Omental fat pad (tissue), 4 donors: ENCODE results near the gene IGFL4. TPM values are rescaled to one million over a fixed set of nuclear protein-coding genes. Genes with fewer than 3 reads are reported as not detected.
A peak's percentile ranks its signal among the peaks of the same experiment; 100 is the strongest.
"Not testable (repeated sequence)": the region's sequence is repeated elsewhere in the genome, so short reads cannot be mapped to it uniquely, and the experiment has no call there.

Source experiments
- ATAC-seq: fragments of 150-250 bp; one replicate; pipeline ENCODE4 v1.9.1; 2016; ENCODE audit warnings: mild to moderate bottlenecking, moderate library complexity; ENCODE audit not compliant: low FRiP score
- DNase-seq: peaks from one replicate; pipeline ENCODE4 v3.0.0-alpha.2; 2019; ENCODE audit warnings: low spot score
- total RNA-seq, 4 donors: library from RNA; depleted of rRNA; stranded (reverse); fragments of >200 nt; gene quantifications; one replicate each; pipeline ENCODE4 v1.1.0, GENCODE V29; 2016
- TF ChIP-seq, protein P1 (sequence below), 3 donors: fragments of 450-650 bp; IDR thresholded peaks; one replicate each; pipeline ENCODE4 v1.5.1; 2016 to 2017; ENCODE audit warnings: antibody characterized with exemption in 3 of 3, mild to moderate bottlenecking in 3 of 3, moderate library complexity in 2 of 3

The IGFL4 gene
- total RNA-seq, 4 donors from 2014 or later: not detected

DNA sequence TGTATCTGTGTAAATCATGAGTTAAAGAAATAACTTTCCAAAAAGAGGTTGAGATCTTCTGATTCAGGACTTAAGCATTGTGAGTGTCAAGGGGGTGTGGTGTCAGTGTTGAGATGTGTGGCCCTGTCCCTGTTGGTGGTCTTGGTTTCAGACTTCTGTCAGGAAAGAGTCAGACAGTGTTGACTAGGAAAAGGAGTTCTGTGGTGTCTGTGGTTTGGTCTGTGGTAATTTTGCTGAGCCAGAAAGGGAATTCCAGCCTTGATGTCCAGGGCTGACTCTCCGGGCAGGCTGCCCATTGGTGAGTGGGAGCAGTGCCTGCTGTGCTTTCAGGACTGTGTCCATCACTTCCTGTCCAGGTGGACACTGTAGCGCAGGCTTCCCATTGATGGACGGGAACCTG is 39.8 kb upstream of the IGFL4 start:
- DNase-seq: no peak
- TF ChIP-seq, protein P1, sequence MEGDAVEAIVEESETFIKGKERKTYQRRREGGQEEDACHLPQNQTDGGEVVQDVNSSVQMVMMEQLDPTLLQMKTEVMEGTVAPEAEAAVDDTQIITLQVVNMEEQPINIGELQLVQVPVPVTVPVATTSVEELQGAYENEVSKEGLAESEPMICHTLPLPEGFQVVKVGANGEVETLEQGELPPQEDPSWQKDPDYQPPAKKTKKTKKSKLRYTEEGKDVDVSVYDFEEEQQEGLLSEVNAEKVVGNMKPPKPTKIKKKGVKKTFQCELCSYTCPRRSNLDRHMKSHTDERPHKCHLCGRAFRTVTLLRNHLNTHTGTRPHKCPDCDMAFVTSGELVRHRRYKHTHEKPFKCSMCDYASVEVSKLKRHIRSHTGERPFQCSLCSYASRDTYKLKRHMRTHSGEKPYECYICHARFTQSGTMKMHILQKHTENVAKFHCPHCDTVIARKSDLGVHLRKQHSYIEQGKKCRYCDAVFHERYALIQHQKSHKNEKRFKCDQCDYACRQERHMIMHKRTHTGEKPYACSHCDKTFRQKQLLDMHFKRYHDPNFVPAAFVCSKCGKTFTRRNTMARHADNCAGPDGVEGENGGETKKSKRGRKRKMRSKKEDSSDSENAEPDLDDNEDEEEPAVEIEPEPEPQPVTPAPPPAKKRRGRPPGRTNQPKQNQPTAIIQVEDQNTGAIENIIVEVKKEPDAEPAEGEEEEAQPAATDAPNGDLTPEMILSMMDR (IDR thresholded peaks at IDR 0.05): no peak
- peak; percentile 53 for ATAC-seq

DNA sequence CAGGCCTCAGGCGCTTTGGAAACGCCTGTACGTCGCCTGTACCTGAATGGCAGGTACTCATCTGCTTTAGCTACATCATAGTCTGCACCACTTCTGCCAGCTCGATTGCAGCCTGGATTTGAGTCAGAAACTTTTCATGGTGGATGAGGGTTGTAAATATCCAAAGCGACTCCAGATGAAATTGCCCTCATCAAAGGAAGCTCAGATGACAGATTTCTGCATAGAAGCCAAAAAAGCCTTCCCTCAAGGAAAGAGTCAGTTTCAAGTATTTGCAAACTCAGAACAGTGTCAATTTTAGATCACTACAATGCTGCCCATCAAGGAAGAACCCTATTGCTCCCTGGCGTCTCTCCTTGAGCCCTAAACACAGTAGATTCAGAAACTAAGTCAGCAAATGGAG is 38.8 kb upstream of the IGFL4 start:
- DNase-seq: no peak
- TF ChIP-seq, protein P1 (IDR thresholded peaks at IDR 0.05): no peak
- ATAC-seq: no peak

DNA sequence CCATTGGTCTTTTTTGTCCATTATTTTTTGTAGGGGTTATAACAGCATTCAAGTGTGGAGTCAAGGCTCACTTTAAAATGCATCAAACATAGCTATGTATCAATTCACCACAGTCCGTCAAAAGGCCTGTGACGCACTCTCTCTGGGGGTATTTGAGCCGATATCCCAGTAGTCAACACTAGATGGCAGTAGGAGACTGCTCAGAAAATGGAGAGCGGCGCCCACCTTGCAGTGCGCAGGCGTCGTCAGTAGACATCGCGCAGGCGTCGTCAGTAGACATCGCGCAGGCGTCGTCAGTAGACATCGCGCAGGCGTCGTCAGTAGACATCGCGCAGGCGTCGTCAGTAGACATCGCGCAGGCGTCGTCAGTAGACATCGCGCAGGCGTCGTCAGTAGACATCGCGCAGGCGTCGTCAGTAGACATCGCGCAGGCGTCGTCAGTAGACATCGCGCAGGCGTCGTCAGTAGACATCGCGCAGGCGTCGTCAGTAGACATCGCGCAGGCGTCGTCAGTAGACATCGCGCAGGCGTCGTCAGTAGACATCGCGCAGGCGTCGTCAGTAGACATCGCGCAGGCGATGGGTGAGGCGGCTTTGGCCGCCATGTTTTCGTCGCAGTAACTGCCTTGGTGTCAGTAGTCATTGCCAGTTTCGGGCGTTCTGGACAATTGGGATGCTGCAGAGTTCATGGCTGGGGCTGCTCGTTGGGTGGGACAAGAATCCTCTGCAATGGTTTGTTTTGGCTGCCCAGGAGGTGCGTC is 38.0 kb upstream of the IGFL4 start:
- not testable (repeated sequence) for DNase-seq
- ATAC-seq: peak; percentile 80

DNA sequence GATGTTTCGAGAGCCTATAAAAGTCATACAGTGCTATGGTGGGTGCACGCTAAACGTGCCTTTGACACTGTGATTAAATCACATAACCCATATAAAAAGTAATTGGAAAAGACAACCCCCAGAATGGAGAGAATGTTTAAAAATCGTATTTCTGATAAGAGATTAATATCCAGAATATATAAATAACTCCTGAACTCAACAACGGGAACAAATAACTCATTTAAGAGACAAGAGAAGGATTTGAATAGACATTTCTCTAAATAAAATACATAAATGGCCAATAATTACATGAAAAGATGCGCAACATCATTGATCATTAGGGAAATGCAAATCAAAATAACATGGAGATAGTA is 37.0 kb upstream of the IGFL4 start:
- ATAC-seq (no peak), DNase-seq (no peak)
- TF ChIP-seq, protein P1 (IDR thresholded peaks at IDR 0.05): no peak

DNA sequence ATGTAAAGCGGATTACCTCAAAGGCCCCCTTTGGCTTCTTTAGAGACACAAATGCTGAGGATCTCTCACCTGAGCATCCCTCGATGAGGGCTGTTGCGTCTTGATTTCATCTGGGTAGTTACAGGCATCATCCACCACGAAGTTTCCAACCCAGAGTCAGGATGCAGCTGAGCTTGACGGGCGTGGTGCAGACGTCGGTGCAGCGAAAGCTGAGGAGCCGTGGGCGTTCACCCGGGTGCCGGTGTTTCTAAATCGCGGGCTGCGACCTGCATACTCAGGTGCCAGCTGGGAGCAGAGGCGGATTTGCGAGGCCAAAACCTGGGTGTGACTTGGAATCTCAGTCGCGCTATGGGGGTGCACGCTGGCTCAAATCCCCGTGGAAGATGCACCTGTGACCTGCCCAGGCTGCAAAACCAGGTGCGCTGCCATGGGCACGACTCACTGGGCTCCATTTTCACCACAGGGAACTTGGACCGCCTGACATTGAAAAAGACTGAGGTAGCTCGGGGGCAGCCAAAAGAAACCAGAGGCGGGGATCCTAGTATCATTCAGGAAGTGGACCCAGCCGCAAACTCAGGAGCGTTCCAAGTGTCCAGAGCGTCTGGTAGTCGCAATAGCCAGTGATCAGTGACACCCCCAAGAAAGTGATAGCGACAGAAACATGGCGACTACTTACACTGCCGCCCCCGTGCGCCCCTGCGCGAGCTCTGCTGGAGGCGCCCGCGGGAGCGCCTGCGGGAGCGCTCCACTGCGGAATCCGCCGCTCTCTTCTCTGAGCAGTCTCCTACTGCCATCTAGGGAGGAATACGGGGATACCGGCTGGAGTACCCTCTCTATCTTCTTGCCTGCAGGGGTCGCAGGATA is 36.4 kb upstream of the IGFL4 start:
- peak; percentile 73 for ATAC-seq
- TF ChIP-seq, protein P1 (IDR thresholded peaks at IDR 0.05): peak in 1 of 3 donors; percentile 8
- no peak for DNase-seq

DNA sequence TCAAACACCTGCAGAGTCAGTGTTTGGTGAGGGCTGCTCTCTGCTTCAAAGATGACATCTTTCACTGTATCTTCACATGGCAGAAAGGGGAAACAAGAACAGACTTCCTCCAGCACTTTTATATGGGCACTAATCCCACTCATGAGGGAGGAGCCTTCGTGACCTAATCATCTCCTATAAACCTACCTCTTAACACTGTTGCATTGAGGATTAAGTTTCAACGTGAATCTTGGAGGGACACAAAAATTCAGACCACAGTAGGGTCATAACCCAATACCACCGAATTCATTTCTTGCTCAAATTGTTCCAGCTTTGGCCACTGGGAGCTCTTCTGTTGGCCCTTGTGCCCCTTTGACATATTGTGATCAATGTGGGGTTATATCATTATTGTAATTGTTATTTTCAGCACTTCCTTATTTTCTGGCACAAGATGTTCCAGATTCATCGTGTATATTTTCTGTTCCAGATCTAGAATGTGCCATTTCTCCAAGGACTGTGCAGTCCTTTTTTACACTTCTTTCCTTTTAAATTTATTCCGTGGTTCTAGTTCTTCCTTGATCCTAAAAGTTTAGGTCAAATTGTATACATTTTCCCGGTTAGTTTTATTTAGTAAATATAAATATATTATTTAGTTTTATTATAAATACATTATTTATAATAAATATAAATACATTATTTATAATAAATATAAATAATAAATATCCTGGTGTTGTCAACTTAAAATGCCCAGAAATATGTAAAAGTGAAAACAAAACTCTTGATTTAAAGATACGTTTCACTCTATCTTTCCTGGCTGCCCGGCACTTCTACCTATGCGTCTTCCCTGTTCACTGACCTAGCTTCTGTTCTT is 35.5 kb upstream of the IGFL4 start:
- TF ChIP-seq, protein P1 (IDR thresholded peaks at IDR 0.05): no peak
- ATAC-seq: no peak
- no peak for DNase-seq
